Right lung (tissue), 10 donors: ENCODE results near the gene MTMR10. TPM values are rescaled to one million over a fixed set of nuclear protein-coding genes. Genes with fewer than 3 reads are reported as not detected.
A peak's percentile ranks its signal among the peaks of the same experiment; 100 is the strongest.

Experiments used
- DNase-seq, 2 donors: peaks; one replicate each; pipeline ENCODE4 v3.0.0-alpha.2; 2013
- long read RNA-seq, 8 donors: transcript quantifications; one replicate each; lab custom pipeline, GENCODE V29; 2026
- polyA plus RNA-seq, 5 donors: library from polyadenylated mRNA; unstranded; fragments of 120-200 nt; gene quantifications; one replicate each; pipeline versions ENCODE4 v1.2.1 to v1.2.3, GENCODE V29; 2013; ENCODE audit warnings: inconsistent platforms in 1 of 5, low replicate concordance in 1 of 5; ENCODE audit not compliant: insufficient read length in 5 of 5, insufficient read depth in 1 of 5

Gene MTMR10, protein sequence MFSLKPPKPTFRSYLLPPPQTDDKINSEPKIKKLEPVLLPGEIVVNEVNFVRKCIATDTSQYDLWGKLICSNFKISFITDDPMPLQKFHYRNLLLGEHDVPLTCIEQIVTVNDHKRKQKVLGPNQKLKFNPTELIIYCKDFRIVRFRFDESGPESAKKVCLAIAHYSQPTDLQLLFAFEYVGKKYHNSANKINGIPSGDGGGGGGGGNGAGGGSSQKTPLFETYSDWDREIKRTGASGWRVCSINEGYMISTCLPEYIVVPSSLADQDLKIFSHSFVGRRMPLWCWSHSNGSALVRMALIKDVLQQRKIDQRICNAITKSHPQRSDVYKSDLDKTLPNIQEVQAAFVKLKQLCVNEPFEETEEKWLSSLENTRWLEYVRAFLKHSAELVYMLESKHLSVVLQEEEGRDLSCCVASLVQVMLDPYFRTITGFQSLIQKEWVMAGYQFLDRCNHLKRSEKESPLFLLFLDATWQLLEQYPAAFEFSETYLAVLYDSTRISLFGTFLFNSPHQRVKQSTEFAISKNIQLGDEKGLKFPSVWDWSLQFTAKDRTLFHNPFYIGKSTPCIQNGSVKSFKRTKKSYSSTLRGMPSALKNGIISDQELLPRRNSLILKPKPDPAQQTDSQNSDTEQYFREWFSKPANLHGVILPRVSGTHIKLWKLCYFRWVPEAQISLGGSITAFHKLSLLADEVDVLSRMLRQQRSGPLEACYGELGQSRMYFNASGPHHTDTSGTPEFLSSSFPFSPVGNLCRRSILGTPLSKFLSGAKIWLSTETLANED
- polyA plus RNA-seq, result 10 to 100 TPM; 20.1 to 32.7 (median 30.5) TPM
- long read RNA-seq, donor 1, full-length matches to known transcripts, result 4 of 4 reads
- long read RNA-seq, donor 1, partial matches to known transcripts, result 0 of 4 reads
- long read RNA-seq, donor 1, other reads (novel, unspliced or antisense), result 0 of 4 reads
- long read RNA-seq, donor 2, full-length matches to known transcripts, result 2 of 2 reads
- long read RNA-seq, donor 2, partial matches to known transcripts, result 0 of 2 reads
- long read RNA-seq, donor 2, other reads (novel, unspliced or antisense), result 0 of 2 reads
- long read RNA-seq, donor 3, full-length matches to known transcripts, result 2 of 2 reads
- long read RNA-seq, donor 3, partial matches to known transcripts, result 0 of 2 reads
- long read RNA-seq, donor 3, other reads (novel, unspliced or antisense), result 0 of 2 reads
- long read RNA-seq, donor 4, result 0 reads
- long read RNA-seq, donor 5, full-length matches to known transcripts, result 3 of 3 reads
- long read RNA-seq, donor 5, partial matches to known transcripts, result 0 of 3 reads
- long read RNA-seq, donor 5, other reads (novel, unspliced or antisense), result 0 of 3 reads
- long read RNA-seq, donor 6, partial matches to known transcripts, result 10 of 10 reads
- long read RNA-seq, donor 6, other reads (novel, unspliced or antisense), result 0 of 10 reads
- long read RNA-seq, donor 7, full-length matches to known transcripts, result 1 of 1 reads
- long read RNA-seq, donor 7, partial matches to known transcripts, result 0 of 1 reads
- long read RNA-seq, donor 7, other reads (novel, unspliced or antisense), result 0 of 1 reads
- long read RNA-seq, donor 8, result 0 reads

DNA sequence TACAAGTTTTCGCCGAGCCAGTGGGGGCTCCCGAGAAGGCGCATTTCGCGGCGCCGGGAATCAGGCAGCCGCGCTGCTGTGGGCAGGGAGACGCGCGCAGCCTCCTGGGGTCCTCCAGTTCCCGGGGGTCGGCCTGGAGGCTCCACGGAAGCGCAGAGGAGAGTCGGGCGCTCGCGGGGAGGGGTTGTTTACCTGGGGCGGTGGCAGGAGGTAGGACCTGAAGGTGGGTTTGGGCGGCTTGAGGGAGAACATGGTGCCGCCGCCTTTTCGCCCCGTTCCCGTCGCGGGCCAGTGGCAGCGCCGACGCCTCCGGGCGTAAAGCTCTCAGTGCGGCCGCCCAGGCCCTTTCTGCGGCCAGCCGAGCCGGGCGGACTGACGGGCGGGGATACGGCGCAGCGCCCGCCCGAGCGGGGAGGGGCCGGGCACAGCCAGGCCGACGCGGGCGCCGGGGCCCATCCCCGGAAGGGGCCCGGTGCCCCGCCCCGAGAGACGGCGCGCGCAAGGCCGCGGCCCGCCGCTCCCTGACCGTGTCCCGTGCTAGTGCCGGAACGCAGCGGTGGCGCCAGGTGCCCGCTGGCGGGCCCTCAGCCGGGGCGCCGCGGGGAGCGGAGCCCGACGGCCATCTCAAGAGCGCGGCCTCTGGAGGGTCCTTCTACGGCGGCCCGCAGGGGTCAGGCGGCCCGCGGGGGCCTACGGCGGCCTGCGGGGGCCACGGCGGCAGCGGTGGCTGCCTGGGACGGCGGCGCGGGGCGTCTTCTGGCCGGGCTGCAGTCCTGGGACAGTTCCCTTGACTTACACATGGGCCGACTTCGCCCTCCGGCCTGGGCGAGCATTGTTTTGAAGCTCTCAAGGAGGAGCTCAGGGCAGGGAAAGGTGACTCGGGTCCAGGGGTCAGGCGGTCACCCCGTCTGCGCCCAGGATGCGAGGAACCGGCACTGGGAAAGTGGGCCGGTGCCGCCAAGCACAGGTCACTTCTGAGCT lies at the start of gene MTMR10:
Gene MTMR10, minus strand, starts transcription at position 374 of the 981 bp plus-strand sequence. Its CDS starts 122 bp downstream, at position 252.
- peak; percentile 81 for DNase-seq

DNA sequence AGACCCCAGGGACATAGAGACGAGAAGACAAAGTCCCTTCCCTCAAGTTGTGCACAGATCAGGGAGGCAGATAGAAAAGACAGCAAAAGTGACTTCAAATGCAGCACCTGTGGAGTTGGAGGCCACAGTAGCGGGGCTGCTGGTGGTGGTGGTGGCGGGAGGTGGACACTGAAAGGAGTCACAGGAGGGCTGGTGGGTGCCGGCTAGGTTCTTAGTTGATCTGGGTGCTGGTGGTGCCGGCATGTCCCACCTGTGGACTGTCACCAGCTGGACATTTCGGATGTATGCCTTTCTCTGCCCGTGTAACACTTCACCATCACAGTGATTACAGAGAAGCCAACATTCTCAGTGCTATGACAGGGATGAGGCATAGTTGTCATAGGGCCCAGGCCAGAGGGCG lies 49.2 kb upstream of the MTMR10 start:
- DNase-seq, result no peak

DNA sequence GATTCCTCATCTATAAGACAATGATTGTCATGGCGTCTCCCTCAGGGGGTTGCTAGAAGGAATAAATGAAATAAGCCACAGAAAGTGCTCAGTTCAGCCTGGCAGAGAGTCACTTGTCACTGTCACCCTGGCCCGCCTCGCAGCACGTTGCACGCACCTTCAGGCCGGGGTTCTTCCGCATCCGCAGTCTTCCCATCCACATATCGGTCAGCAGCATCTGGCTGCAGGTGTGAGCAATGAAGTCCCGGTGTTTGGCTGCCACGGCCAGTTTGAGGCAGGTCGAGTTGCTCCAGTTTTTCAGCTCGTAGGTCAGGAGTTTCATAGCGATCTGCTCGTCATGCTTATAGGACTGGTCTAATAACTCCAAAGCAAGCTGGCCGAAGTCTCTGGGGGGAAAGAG lies 48.5 kb upstream of the MTMR10 start:
- no peak for DNase-seq

DNA sequence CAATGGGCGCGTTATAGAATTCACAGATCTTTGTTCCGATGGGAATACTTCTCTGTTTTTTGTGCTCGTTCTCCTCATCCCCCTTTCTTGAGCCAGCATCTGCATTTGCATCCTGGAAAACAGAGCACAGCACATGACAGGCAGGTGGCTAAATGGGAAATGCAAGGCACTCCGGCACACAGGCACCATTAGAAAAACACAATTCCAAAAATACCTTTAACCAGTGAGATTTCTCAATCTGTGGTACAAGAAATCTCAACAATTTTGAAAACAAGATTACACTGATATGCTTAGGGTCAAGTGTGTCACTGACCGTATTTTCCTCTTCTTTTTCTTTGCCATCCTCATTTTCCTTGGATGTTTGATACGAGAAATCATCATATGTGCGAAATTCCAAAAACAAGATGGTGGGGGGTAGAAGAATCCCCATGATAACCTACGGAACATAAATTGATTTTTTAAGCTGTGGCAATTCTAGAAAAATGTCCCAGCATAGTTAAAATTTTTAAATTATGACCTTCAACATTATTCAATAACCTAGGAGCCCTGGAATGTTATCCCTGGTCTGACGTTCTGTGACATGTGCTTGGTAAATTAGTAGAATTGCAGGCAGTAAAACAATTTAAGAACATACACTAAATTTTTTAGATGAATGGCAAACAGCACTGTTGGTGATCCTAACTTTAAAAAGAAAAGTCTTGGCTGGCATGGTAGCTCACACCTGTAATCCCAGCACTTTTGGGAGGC lies 46.5 kb upstream of the MTMR10 start:
- DNase-seq, result no peak

DNA sequence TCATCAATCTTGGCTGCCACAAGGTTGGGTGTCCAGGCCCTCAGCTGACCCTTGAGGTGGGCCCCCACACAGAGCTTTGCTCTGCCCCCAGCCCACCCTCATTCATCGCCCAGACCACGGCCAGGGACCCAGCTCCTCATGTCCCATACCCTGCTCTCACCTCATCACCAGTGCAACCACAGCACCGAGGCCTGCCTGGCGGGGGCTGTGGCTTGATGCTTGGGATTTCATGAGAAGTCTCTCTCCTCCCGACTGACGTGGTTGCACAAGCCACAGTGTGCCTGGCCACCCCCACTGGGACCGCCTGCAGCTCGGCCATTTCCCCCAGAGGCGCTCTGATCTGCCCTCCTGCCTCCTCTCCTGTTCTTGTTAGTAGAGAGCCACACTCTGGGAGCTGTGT lies 45.4 kb upstream of the MTMR10 start:
- DNase-seq, result no peak

DNA sequence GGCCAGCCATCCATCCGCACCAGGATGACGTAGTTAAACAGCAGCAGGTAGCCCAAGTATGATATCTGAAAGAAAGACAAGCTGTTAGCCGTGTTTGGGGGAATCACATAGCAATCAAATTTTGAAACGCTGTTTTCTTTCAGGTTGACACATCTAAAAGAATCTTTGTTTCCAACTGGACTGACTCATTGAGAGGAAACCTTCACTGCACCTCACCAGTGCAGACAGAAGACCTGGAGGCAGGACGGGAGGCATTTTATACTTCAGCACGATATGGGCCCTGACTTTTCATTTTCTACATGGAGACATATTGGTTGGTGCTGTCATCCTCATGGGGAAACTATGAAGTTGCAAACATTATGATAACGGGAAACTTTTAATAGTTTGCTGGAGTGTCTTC lies 44.2 kb upstream of the MTMR10 start:
- no peak for DNase-seq

DNA sequence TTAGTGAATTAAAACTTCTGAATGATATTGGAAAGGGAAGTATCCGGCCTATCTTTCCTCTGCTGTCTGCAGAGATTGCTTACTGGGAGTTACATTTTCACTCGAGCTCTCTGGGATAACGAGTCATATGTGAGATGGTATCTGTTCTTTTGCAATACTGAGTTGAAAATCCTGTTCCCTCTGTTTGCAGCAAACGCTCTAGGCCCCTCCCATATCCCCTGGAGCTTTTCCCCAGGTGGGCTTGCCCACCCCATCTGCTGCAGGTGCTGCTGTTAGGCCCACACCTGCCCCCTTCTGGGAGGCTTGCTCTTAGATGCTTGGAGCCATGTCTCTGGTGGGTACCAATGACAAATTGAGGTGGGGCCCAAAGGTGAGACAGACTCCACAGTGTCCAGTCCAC lies 42.7 kb upstream of the MTMR10 start:
- no peak for DNase-seq

DNA sequence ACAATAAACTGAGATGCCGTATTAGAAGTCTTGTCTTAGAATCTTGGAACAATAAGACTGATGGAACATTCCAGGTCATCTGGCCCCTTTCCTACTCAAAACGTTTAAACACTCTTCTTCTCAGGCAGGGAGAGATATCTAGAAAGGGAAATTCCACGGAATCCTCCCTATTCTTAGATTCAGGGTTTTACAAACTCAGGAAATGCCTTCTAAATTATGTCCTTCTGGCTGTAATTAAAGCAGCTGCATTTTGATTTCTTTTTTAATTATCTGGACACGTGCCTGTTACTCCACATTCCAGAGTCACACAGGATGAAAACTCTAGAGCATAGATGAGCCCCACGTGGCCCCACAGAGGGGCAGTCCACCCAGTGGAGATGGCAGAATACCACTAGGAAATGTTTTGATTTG lies 41.5 kb upstream of the MTMR10 start:
- DNase-seq, result no peak

DNA sequence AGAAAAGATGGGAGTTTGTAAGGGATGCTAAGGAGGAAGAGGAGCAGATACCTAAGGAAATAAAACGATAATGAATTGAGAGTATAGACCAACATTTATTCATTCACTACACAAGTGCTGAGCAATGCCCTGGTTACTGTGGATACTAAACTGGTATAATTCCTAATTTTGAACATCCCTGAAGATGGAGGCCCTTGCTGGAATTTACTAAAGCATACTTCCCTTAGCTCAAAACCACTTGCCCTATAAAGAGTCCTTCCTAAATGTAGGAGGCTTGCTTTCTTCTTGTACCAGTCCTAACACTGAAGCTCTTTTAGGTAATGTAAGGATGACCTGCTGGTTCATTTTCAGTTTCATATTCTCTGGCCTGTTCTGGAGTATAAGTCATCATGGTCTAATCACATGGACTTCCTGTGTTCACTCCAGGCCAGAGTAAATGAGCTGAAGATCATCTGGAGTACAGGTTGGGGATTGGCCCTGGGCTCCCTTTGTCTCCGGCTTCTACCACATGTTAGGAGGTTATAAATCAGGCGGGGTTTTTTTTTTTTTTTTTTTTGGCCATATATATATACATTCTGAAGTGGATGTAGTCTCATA lies 40.1 kb upstream of the MTMR10 start:
- no peak for DNase-seq

DNA sequence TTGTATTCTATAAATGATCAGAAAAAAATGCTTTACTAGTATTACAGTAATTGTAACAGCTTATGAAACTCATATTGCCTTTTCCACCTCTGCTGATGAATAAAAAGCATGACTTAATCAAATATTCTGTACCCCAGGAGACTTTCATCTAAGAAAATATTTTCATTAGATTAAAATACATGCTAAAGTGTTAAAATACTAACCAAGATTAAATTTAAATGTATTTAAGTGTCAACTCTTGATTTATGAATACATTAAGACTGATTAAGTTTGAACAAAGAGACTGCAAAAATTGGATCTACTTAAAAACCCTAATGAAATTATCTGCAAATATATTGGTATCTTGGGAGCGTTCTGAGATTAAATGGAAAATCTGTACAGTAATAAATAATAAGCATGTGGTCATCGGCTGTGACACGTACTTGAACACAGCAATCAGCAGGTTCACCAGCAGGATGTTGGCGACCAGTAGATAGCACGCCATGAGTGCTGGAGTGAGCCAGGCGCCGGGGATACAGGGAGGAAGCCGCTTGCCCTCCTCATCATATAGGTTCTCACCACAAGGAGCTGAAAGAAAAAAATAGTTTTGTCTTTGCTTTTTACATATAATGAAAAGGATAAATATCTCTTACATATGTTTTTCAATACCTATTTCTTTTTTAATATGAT lies 36.6 kb upstream of the MTMR10 start:
- no peak for DNase-seq

DNA sequence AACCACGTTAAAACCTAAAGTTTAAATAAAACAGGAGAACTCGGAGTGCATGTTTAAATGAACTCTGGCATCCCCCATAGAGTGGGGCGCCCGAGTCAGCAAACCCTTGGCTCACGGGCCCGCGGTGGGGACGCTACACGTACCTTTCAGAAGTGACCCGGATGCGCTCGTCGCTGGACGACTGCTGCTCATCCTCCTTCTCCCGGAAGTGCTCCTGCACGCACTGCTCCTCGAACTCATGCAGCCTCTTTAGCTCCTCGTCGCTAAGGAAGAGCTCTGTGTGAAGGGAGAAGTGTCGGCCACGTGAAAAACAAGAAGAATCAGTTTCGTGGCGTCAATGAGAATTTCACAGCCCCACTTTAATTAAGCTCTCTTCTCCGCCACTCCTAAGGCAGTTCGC lies 34.6 kb upstream of the MTMR10 start:
- no peak for DNase-seq

DNA sequence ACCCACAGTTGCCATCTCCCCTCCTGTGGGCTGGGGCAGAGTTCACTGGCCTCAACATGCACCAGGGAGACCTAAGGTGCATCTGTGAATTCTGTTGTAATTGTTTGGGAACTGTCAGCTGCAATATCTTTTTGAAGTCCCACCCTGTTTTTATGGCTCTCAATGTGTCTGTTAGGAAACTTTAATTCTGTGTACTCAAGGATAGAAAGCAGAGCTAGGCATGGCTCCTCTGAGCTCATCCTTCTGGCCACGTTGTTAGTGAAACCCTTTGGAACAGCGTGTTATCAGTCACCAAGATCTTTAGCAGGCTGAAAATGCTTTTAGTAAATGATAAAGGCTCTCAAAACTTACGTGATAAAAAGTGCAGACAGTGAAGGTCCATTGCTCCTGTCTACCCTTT lies 33.6 kb upstream of the MTMR10 start:
- no peak for DNase-seq

DNA sequence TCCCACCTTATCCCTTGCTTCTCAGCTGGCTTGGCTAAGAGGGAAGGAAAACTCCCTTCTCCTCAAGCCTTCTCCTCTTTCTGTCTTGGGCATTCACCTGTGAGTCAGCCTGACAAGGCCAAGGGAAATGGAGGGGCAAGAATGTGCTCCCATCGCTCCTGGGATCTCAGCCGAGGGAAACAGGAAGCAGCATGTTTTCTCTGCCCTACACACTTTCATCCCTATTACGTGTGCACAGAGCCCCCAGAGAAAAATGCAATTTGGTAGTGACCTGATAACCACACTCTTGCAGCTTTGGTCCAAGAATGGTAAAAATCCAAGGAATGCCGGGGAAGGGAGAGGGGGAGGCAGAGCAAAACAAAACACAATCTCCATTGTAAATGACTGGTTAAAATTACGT lies 32.9 kb upstream of the MTMR10 start:
- no peak for DNase-seq

DNA sequence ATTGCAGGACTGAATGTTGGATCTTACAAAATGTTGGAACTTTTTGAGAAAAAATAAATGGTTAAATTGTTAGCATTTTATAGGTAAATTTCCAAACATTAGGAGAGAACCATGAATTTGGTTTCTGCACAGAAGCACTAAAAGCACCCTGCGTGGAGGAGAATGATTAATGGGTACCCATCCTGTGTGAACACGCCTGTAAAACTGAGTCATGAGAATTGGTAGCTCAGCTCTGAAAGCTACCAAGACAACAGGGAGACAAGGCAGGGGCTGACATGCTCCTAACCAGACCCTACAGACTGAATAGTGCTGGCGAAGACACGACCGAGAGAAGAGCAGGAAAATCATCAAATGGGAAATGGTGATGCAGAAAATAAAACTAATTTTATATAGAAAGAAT lies 32.4 kb upstream of the MTMR10 start:
- DNase-seq, result no peak

DNA sequence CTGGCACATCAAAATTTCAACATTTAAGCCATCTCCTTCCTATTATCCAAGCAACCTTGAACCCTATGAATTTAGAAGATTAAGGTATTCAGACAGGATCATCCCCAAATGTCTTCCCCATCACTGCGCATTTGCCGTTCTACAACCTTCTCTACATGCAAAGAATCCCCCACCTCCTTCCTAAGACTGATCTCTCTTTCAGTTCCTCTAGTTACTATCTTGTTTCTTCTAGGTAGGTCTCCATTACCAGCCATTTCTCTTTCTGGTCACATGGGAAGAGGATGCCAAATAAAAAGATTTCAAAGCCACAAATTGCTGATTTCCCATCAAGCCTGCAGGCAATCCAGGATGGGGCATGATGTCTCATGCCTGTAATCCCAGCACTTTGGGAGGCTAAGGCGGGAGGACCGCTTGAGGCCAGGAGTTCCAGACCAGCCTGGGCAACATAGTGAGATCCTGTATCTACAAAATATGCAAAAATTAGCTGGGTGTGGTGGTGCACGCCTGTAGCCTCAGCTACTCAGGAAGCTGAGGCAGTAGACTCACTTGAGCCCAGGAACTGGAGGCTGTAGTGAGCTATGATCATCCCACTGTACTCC lies 29.7 kb upstream of the MTMR10 start:
- DNase-seq, result no peak

DNA sequence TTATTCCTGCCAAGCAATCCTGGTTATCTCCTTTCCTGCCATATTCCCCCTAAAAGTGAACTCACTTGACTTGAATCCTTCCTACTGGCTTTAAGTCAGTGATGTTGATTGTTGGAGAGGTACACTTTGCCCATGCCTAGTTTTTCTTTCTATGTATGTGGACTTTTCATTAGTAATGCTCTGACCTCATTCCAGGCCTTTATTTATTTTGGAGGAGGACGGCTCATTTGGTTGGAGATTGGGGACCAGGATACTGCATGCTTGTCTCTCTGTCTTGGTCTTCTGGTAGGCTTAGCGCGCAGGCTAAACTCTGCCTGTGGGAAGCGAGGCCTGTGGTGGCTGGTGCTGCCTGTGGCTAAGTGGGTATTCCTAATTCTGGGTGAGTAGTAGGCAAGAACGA lies 29.1 kb upstream of the MTMR10 start:
- DNase-seq, result no peak

DNA sequence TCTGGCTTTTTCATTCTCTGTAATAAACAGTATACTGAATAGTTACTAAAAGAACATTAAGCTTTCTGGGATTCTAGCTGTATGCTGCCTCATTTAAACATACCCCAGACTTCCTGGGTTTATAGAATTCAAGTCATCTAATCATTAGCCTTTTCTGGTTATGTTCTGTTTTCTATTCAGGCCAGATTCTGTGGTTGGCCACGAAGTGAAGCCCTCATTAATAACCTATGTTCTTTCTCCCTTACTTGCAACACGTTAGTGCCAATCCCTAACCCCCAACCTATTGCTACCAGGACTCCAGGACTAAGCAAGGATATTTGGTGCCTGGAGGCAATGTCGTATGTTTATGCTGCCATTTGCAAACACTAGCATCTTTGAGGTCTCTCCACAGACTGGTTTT lies 28.6 kb upstream of the MTMR10 start:
- no peak for DNase-seq

DNA sequence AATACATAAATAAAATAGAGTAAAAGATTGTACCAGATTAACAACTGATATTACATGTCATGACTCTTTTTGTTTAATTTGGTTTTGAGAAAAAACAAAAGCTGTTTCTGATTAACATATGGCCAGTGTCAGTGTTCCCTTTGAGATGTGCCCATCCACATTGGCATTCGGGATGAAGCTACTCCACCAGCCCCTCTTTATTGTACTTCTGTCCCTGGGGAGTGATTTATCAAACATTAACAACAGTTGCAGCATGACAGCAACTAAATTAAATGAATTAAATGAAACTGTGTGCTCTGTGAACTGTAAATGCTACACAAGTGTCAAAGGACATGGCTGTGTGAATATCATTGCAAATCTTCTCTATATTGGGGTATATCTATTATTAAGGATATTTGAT lies 25.9 kb upstream of the MTMR10 start:
- no peak for DNase-seq
